HCT116 (cell line): ENCODE data around the gene CD3E.

Source experiments
- EGR1 ChIP-seq: IDR thresholded peaks from 2 replicates; pipeline ENCODE4 v1.6.1; 2012; ENCODE audit warnings: low read depth
- POLR2AphosphoS5 ChIP-seq: IDR thresholded peaks from 2 replicates; pipeline ENCODE4 v1.6.1; 2011; ENCODE audit warnings: mild to moderate bottlenecking, low read depth, low read length, moderate library complexity
- TF ChIP-seq, protein P1 (sequence below), 3 experiments: fragments of 200-600 bp in 1 of 3; sonication (generic) in 1 of 3; IDR thresholded peaks in 2 of 3; conservative IDR thresholded peaks in 1 of 3; 2 replicates each; pipeline ENCODE4 v1.5.1; 2012 to 2017; ENCODE audit warnings: low read depth in 2 of 3, low read length in 2 of 3, antibody characterized with exemption in 1 of 3, borderline replicate concordance in 1 of 3, control low read depth in 1 of 3, mild to moderate bottlenecking in 1 of 3, mixed read lengths in 1 of 3, mixed run types in 1 of 3, moderate library complexity in 1 of 3; ENCODE audit not compliant: insufficient read depth in 1 of 3

DNA sequence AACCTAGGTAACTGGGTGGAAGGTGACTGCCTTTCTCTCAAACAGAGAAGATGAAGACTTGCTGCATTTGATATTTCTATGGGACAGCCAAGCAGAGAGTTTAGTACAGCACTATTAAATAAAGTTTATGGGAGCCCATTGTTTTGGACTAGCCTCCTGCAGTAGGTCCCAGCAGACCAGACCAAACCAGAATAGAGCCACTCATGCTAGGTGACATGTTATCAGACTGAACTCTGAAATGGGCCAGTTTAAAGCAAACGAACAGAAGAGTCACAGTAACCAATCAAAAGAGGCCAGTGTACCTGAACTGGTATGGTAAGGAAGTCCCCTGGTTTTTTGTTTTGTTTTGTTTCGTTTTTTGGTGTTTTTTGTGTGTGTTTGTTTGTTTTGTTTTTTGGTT is 32.5 kb upstream of the CD3E start:
- TF ChIP-seq, protein P1, sequence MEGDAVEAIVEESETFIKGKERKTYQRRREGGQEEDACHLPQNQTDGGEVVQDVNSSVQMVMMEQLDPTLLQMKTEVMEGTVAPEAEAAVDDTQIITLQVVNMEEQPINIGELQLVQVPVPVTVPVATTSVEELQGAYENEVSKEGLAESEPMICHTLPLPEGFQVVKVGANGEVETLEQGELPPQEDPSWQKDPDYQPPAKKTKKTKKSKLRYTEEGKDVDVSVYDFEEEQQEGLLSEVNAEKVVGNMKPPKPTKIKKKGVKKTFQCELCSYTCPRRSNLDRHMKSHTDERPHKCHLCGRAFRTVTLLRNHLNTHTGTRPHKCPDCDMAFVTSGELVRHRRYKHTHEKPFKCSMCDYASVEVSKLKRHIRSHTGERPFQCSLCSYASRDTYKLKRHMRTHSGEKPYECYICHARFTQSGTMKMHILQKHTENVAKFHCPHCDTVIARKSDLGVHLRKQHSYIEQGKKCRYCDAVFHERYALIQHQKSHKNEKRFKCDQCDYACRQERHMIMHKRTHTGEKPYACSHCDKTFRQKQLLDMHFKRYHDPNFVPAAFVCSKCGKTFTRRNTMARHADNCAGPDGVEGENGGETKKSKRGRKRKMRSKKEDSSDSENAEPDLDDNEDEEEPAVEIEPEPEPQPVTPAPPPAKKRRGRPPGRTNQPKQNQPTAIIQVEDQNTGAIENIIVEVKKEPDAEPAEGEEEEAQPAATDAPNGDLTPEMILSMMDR (IDR thresholded peaks at IDR 0.05 in 2 of 3, conservative IDR thresholded peaks at IDR 0.05 in 1 of 3; ENCODE audit: borderline replicate concordance in 1 of 3, insufficient read depth in 1 of 3, low read depth in 2 of 3, low read length in 2 of 3) = no peak
- TF ChIP-seq EGR1 (no peak), POLR2AphosphoS5 (no peak)
